ELR (cell line): Measurements from ENCODE around the gene SEMA3A.

Experiments used
- DNase-seq: peaks from one replicate; pipeline ENCODE4 v3.0.0-alpha.2; 2015; ENCODE audit warnings: low read depth

SEMA3A gene

DNA sequence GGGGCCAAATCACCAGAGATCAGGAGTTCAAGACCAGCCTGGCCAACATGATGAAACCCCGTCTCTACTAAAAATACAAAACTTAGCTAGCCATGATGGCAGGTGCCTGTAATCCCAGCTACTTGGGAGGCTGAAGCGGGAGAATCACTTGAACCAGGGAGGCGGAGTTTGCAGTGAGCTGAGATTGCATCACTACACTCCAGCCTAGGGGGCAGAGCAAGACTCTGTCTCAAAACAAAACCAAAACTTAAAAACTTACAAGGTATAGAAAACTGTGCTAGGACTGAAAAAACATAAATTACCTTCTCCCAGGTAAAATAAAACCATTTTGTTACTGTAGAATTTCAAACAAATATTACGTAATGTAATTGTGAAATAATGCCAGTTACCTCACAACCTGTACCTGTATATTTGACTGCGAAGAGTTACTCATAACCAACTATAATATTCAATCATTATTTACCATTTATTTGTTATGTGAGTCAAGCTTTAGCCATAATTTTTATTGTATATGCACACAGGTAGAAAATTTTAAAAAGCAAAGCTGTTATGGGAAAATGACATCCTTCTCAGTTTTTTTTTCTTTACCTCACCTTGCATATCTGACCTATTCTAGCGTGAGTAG is 180.9 kb downstream of the SEMA3A start:
- no peak for DNase-seq

DNA sequence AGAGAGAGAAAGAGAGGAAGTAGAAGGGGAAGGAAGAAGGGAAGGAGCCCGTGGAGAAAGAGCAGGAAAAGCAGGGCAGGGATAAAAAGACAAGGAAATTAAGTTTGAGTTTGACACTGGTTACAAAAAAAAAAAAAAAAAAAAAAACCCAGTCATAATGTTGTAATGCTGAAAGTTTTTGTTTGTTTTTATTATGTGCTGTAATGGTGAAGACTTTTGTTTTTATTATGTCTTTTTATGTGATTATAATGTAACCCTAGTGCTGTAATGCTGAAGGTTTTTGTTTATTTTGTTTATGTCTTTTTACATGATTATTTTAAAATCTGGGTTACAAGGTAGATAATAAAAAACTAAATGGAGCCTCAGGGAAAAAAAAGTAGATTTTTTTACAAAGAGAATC is 184.8 kb downstream of the SEMA3A start:
- no peak for DNase-seq

DNA sequence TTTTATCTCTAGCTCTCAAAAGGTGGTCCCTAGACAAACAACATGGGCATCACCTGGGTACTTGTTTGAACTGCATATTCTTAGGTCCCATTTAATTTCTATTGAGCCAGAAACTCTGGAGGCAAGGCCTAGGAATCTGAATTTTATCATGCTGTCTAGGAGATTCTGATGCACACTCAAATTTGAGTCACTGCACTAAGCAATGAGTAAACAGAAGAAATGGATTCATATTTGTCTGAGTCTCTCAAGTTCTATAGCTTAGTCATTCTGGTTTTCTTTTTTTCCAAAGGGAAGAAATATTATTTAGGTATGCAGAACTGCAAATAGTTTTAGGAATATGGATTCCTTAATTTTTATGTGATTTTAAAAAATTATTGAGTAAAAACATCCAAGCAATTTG is 185.5 kb downstream of the SEMA3A start:
- DNase-seq = peak; percentile 58

DNA sequence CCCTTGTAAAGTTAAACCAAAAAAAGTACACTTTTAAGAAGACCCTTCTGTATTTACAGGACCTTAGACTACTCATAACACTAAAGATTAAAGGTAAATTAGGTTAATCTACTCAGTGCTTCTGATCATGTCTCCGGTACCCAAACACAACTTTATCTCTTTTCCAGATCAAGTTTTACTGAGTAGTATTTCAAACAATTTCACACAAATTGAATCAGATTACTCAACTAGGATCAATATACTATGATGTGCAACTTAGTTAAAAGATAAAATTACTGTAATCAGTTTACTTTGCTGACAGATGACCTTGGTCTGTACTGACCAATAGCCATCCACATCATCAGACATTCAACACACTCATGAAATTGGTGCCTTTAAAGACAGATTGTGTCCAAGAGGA is 191.4 kb downstream of the SEMA3A start:
- no peak for DNase-seq

DNA sequence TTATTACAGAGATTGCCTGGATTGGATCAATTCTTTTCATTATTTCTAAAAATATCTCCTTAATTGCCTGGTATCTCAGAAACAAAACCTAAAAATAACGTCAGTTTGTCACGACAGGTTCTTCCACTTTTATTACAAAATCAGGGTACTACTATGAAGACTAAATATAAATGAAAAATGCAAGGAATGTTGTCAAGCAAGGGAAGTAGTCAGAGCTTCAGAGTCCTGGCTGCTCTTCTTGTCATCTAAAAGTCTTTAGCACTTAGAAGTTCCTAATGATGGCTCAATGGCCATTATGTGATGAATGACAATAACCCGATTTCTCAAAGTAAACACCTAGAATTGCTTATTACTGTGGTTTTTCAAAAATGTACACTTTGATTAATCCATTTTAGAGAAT is 192.2 kb downstream of the SEMA3A start:
- DNase-seq = no peak

DNA sequence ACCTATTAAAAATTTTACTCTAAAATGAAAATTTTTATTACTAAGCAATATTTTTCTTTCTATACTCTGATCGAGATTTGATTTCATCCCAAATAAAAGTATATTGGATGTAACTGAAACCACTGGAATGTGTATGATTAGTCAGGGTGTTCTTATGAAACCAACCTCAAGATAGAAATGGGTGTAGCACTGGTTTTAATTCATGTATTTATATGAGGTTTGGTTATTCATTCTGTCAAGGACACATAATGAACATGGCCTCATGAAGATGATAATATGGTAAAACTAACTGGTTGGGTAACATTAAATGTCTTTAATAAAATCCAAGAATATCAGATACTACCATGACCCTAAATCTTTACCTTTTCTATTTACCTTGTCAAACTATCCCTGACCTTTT is 197.7 kb downstream of the SEMA3A start:
- DNase-seq = peak; percentile 21

DNA sequence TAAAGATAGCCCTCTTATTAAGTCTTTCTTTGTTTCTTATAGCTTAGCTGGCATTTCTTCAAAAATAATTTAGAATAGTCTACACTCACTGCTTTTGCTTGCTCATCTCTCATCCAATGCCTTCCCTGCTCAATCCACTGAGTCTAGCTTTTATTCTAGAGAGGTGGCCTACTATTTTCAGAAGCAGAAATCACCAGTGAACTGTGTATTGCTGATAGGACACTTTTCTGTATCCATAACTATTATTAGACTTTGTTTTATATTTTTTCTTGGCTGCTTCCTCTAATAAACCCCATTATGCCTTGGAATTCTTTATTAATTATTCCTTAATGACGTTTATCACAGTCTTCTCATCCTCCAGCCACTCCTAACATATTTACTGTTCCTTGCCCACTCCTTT is 206.8 kb downstream of the SEMA3A start:
- no peak for DNase-seq

DNA sequence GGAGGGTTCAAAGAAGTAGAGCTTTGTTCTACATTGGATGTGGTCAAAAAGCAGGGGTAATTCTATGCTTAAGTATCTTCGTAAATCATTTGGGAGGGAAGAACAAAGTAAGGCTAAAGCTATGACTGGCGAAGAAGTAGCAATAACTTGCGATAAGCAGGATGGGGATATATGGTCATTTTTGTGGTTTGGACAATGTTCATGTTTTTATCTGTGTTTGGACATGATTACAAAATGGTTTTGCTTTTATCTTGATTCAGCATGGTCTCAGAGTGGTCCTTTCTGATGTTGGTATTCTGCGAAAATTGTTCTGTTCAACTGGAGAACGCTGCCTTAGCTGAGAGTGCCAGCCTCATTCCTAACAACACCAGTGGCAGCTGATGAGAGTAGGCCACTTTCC is 208.8 kb downstream of the SEMA3A start:
- DNase-seq = no peak

DNA sequence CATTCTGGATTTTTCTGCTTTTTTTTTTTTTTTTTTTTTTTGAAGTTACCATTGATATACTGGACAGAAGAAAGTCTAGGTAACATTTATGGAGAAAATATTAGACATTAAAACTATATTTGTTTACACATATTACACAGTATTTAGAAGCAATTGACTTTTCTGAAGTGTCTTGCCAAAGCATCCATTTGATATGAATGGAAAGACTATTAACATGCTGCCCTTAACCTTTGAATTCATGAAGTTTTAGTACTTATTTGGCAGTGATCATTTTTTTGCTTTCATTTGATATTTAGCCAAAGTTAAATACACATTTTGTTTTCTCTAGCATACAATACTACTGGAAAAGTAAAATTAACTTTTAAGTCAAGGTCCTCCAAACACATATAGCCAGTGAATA is 210.0 kb downstream of the SEMA3A start:
- DNase-seq = no peak

DNA sequence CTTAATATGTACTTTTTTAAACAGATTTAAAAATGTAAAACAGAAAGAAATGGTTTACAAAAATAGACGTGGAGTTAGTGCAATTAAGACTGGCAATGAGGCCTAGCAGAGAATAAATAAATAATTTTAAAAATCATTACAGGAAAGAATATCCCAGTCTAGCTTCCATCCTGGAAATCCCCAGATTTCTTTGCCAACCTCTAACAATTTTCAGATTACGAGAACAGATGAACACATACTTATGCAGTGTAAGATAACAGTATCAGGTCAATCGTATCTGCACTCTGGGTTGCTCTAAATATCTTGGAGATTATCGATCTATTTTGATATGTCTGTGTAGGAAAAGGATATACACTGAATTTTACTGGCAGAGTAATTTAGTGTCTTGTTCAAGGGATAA is 210.5 kb downstream of the SEMA3A start:
- no peak for DNase-seq

DNA sequence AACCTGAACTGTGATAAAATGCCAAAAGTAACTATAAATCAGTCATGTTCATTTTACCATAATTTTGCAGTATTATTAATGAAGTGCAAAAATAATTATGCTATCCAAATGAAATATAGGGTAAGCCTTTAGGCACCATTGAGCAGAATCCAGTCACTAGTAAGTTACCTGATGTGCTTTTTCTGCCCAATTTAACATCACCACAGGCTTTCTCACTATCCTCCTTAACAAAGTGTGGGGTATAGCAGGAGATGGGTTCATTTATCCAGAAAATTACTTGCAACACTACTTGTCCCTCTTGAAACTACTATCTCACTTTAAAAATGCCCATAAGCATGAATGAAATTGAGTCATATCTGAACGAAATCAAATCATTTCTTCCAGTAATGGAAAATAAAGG is 211.0 kb downstream of the SEMA3A start:
- no peak for DNase-seq

DNA sequence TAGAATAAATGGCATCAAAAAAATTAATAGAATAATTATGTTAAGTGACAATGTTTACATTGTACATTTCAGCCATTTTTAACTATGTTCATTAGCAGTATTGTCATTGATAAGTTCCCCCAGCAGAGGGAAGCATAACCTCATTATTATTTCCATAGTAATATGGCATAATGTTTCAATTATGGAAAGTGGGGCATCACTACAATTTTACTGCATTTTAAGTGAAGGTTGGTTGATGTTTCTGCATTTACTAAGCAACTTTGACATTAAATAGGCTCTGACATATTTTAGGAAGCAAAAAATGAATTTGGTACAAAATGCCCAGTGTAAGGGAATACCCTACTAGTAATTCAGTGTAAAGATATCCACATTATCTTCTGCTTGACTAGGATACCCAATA is 218.3 kb downstream of the SEMA3A start:
- peak; percentile 56 for DNase-seq

DNA sequence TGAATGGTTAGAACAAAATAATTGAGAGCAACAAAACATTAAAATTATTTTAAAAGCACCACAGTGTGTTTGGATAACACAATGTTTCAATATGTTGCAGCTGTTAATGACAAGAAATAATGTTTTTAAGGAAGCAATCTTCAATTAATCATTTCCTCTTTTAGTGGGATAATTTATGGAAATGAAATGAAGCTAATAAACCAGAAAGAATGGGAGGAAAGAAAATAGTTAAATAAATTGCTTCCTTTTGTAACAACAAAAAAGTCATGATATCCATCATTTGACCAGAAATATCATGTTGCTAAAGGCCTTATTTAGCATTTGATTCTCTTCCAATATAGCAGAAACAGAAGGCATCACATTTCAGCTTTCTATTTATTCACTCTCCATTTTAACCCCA is 224.5 kb downstream of the SEMA3A start:
- no peak for DNase-seq

DNA sequence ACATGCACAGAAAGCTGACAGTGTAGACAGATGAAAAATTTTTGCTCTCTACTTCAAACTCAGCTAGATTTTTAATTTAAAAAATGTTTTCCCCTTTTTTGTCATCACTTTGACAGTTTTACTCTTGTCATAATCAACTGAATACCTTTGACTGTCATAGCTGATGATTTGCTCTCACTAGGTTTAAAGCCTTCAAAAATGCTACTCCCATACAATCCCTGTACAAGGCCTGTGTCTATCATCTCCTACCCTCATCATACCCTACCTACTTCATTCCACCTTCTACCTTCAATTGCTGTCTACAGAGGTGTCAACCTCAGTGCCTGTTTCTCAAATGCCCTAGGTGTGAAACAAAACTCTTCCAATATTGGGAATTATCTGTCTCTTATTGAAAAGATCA is 230.3 kb downstream of the SEMA3A start:
- DNase-seq = no peak

DNA sequence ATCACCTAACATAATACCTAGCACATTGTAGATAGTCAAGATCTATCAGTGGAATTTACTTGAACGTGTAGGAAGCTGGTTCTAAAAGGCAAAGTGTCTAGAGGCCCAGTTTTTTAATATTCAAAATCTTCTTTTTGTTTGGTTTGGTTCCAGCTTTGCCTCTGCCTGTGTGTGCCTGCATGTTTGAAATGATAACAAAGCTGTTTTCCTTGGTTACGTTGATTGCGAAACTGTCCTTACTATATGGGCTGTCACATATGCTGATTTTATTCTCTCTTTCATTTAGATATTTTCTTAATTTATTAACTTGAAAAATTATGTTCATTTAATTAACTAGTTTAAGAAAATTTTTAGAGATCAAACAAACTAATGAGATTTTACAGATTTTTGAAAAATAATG is 237.3 kb downstream of the SEMA3A start:
- no peak for DNase-seq

DNA sequence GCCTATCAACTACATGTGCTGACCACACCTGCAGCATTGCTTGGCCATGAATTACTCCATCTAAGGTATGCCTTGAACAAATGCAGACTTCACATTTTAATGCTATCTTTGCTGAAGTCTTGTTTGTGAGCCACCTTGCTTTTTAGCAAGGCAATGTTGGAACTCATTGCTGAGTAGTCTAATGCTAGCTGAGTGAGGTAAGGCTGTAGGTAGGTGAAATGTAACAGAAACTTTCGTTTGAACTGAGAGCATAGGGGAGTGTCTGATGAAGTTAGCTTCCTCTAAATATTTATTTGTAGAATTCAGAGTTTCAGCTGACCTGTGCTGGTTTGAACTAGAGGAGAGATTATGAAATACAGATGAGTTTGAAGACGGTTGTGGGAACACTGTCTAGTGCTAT is 238.5 kb downstream of the SEMA3A start:
- DNase-seq = no peak

DNA sequence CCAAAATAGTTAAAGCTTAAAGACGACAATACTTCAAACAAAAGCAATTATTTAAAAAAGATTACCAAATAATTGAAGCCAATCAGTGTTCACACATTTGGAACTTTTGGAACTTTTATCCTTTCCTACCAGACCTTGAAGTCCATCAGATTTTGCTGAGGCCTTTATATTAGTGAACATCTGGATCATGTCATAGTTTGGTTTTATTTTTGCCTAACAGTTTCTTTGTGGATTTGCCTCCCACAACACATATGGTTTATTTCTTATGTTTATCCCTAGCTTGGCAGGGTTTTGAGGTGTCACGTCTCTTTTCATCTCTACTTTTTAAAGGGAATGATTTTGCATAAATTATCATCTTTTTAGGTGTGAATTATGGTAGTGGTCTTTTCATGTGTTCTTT is 242.4 kb downstream of the SEMA3A start:
- no peak for DNase-seq

DNA sequence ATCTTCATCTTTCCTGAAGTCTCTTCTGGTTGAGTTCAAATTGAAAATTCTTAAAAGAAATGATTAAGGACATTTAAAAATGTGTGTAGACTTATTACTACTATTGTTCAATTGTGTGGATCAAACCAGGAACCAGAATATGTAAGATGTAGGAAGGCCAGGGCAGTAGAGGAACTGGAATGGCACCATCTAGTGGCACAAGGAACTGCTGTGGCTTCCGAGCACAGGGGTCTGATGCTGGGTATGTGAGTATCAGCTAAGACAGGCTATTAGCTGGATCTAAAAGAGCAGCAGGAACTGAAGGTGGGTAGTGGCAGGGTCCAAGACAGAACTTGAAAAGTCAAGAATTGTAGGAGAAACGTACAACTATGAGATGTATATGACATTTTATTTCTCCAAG is 247.3 kb downstream of the SEMA3A start:
- peak; percentile 35 for DNase-seq

DNA sequence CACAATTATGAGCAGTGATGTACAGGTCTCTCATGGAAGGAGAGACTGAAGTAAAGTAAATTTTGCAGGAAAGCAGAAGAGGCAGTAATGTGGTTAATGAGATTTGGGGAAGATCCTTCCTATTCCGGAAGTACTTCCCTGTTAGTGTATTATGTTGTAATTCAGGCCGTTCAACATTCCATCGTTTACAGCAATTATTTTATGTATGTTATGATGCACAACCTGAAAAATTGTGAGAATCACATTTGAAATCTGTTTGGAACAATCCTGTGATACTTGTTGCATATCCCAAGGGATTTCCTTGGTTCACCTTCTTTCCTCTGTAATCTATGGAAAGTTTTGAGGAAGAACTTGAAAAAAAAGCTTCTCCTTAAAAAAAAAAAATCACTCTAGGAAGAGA is 247.8 kb downstream of the SEMA3A start:
- no peak for DNase-seq

DNA sequence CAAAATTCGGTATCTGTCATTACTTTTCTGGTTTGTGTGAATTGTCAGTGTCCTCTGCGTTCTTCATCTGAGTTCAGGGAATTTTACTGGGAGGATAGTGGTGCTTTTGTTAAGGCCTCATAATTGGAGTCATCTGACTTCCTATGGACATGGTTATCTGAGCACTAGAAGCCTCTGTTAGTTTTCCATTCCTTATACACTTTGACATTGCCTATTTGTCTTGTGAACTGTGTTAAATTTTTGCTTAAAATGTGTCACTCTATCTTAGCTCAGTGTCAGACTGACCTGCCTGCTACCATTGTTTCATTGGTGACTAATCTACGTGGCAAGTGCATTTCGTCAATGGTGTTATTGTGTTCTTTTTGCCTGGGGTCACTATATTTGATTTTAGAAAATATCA is 253.3 kb downstream of the SEMA3A start:
- DNase-seq = no peak

DNA sequence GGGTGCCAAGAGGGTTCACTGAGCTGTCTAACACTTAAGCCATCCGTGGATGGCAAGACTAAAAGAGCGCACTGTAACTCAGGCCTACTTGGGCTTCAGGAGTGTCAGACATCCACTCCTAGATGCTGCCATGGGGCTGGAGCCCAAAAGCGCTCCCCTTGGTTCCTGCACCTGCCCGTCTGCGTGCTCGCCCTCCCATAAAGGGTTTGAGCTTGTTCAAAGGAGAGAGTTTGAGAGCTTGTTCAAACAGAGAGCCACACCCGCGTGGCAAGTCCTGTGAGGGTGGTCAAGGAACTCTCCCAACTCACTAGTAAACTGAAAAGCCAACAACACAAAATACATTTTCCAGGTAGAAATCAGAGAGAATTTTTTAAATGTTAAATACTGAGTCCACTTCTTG is 256.7 kb downstream of the SEMA3A start:
- DNase-seq = no peak

DNA sequence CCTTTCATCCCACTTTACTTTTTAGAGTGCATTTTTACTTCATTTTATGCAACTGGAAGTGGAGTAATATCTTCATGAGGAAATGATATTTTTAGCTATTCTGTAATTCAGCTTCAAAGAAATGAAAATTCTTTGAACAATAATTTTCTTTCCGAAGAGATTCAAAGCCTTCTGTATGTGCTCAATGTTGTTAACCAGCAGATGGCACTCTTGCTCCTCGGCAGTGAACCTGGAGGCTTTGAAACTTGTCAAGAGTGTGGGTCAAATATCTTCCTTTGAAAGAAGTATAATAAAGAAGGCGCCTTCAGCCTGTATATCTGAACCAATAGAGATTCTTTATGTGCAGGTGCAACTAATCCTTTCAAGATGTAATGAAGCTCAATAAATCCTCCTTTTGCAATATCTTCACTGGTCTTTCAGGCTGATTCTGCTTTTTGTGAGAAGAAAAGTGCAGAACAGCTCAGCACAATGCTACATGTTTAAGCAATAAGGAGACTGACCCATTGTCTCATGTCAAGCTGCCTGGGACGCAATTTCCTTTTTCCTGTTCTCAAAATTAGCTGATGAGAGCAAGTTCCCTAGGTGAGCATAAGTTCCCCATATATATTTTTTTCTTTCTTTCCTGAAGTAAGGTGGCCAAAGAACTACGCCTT is 258.4 kb downstream of the SEMA3A start:
- peak; percentile 74 for DNase-seq

DNA sequence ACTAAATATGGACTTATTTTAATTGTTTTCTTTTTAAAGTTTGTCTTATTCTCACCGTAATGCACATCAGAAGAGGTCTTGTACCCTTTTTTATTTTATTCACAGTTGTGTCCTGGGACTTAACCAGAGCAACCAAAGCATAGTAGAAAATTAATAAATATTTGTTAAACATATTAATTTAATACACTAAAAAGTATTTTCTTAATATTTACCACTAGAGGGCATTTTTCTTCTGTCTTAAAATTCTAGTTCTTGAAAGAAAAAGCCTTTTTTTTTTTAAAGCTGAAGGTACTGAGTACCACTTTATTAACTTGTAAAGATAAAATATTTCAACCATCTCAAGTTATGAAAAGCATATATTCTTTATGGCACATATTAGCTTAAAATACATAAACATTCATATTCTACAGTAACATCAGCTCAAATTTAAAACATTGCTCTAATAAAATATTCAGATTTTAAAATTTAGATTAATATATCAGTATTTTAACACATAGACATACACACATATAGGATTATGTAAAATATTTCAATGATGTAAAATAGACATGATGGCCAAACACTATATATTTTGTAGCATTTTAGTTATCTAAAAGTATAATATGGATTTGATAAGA is 260.4 kb downstream of the SEMA3A start:
- peak; percentile 59 for DNase-seq

DNA sequence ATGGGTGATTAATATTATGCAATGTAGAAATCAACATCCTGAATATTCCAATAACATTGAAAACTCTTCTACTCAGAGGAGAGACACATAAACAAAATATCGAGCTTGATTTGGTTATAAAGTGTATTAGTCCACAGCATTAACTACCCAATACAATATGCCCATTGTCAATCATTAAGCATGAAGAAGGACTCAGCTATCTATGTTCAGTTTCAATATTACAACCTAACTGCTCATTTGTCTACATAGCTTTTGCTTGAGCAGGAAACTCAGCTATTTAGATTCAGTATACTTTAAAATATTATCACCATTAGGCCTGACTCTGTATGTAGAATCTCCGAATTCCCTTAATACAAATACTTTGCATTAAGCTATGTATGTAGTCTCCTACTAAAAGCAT is 262.6 kb downstream of the SEMA3A start:
- DNase-seq = no peak
